ENCODE results near the gene ZNF19.

Gene ZNF19

DNA sequence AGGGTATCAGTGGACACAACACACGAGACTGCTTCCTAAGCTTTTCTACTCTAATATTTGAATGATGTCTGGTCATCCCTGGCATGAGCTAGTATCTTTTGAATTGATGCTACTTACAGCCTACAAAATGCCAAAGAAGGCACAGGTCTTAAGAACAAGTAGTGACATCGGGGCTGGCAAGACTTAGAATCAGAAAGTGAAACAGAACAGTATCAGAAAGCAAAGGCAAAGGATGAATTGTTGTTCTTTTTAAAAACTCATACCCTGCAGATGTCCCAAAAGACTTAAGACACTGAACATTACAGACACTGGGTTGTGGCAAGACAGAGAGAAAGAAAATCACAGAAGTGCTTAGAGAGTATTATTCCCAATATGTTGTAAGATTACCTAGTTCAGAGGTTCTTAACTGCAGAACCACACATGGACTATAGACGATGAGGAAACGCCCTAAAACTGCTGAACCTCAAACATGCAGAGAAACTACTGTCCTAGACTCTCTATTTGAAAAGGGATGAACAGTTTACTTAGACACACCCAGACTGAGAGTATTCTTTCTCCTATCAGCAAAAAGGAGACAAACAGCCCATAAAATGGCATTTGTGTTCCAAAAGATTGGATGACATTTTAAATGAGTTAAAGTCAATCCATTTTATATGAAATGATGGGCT, 12.5 kb downstream of the ZNF19 start:
- TF ChIP-seq, protein P1, sequence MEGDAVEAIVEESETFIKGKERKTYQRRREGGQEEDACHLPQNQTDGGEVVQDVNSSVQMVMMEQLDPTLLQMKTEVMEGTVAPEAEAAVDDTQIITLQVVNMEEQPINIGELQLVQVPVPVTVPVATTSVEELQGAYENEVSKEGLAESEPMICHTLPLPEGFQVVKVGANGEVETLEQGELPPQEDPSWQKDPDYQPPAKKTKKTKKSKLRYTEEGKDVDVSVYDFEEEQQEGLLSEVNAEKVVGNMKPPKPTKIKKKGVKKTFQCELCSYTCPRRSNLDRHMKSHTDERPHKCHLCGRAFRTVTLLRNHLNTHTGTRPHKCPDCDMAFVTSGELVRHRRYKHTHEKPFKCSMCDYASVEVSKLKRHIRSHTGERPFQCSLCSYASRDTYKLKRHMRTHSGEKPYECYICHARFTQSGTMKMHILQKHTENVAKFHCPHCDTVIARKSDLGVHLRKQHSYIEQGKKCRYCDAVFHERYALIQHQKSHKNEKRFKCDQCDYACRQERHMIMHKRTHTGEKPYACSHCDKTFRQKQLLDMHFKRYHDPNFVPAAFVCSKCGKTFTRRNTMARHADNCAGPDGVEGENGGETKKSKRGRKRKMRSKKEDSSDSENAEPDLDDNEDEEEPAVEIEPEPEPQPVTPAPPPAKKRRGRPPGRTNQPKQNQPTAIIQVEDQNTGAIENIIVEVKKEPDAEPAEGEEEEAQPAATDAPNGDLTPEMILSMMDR (IDR thresholded peaks at IDR 0.05; ENCODE audit: low read length, missing control alignments), result no peak
- no peak for DNase-seq (ENCODE audit: low read depth)
- no peak overlapping the region for H3K4me3 ChIP-seq (replicated peaks; ENCODE audit: low read depth, low read length)

DNA sequence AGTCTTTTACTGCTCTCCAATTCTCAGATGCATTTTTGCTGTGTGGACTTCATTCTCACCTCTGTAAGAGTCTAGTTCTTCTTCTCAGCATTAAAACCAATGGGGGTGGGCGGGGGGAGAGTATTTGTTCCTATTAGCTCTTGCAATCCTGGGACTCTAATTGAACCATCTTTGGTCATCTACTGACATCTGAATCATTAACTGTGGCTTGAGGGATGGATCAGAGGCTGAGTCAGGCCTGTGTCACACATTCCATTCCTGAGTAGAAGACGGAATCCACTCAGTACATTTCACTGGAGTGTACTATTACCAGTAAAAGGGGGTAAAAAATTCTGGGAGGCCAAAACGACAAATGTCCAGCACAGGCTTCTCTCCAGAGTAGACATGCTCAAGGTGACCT, 14.3 kb downstream of the ZNF19 start:
- DNase-seq (ENCODE audit: low read depth), result peak; percentile 63
- TF ChIP-seq, protein P1 (IDR thresholded peaks at IDR 0.05; ENCODE audit: low read length, missing control alignments), result no peak
- no peak overlapping the region for H3K4me3 ChIP-seq (replicated peaks; ENCODE audit: low read depth, low read length)

DNA sequence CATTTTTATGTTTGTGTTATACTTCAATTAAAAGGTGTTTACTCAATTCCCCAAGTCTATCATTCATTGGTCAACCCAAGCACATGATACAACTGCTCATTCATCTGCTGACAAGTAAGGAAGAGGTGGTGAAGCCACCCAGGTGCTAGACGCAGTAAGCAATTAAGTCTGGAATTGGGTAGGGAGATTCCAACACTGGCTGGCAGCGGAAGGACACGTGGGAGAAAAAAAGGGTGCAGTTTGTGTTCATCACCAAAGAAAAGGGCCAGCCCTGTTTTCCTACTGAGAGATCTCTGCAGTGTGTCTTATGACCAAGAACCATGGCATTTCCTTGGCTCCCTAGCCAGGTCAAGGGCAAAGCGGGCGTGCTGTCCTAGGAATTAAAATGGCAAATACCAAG, 15.2 kb downstream of the ZNF19 start:
- no peak overlapping the region for H3K4me3 ChIP-seq (replicated peaks; ENCODE audit: low read depth, low read length)
- TF ChIP-seq, protein P1 (IDR thresholded peaks at IDR 0.05; ENCODE audit: low read length, missing control alignments), result no peak
- DNase-seq (ENCODE audit: low read depth), result no peak

DNA sequence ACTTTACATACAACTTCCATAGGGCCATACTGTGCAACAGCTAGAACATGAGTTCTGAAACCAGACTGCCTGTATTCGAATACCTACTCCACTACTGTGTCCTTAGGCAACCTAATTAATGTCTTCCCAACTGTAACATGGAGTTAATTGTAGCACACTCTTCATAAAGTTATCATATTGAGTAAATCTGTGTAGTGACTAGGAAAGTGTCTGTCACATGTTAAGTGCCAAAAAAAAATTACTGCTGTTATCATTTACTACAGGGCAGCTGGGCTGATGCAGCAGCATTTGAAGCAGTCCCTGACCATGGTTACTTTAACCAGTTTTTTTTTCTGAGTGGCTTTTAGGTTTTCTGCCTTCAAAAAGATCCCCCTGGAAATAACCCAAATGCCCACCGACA, 16.2 kb downstream of the ZNF19 start:
- TF ChIP-seq, protein P1 (IDR thresholded peaks at IDR 0.05; ENCODE audit: low read length, missing control alignments), result no peak
- DNase-seq (ENCODE audit: low read depth), result no peak
- H3K4me3 ChIP-seq (replicated peaks; ENCODE audit: low read depth, low read length), result no peak overlapping the region

DNA sequence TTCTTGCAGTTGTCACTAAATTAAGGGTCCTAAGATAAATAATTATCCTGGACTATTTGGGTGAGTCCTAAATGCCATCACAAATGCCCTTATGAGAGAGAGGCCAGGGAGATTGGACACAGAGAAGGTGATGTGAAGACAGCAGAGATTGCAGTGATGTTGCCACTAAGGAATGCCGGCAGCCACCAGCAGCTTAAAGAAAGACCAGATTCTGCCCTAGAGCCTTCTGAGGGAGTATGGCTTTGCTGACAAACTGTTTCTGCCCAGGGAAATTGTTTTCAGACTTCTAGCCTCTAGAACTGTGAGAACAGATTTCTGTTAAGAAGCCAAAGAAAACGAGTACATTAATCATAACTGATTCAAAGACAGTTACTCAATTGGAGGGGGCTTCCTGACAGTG, 17.1 kb downstream of the ZNF19 start:
- TF ChIP-seq, protein P1 (IDR thresholded peaks at IDR 0.05; ENCODE audit: low read length, missing control alignments), result no peak
- H3K4me3 ChIP-seq (replicated peaks; ENCODE audit: low read depth, low read length), result no peak overlapping the region
- no peak for DNase-seq (ENCODE audit: low read depth)

DNA sequence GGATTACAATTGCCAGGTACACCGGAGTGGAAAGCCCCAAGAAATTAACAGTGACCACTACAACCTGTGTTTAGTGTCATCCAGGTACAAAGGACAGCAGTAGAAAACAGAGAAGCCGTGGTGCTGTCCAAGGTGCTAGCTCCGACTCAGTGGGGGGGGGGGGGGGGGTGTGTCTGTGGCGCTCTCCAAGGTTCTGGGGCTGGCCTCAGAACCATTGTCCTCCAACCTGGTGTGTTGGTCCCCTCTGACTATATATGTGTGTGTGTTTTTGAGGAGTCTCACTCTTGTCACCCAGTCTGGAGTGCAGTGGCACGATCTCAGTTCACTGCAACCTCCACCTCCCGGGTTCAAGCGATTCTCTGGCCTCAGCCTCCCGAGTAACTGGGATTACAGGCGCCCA, 21.3 kb downstream of the ZNF19 start:
- peak; percentile 42 for DNase-seq (ENCODE audit: low read depth)

More for the DNA sequence above, 21.3 kb downstream of the ZNF19 start:
- H3K4me3 ChIP-seq (replicated peaks; ENCODE audit: low read depth, low read length), result no peak overlapping the region
- TF ChIP-seq, protein P1 (IDR thresholded peaks at IDR 0.05; ENCODE audit: low read length, missing control alignments), result no peak

Data from fibroblast of pulmonary artery (primary cell).